ENCODE data around the gene EYA2. TPM values are rescaled to one million over a fixed set of nuclear protein-coding genes. Genes with fewer than 3 reads are reported as not detected.

The EYA2 gene
- total RNA-seq, 1 donor from 2014 or later, result 1.8 TPM

GRCh38 chr20:46983466-46983865 lies 88.8 kb downstream of the EYA2 start:
- no peak overlapping the region for H3K4me3 ChIP-seq
- TF ChIP-seq EZH2 (IDR thresholded peaks at IDR 0.05) (no peak), EZH2phosphoT487 (IDR thresholded peaks at IDR 0.05) (no peak)
- TF ChIP-seq, protein P1, sequence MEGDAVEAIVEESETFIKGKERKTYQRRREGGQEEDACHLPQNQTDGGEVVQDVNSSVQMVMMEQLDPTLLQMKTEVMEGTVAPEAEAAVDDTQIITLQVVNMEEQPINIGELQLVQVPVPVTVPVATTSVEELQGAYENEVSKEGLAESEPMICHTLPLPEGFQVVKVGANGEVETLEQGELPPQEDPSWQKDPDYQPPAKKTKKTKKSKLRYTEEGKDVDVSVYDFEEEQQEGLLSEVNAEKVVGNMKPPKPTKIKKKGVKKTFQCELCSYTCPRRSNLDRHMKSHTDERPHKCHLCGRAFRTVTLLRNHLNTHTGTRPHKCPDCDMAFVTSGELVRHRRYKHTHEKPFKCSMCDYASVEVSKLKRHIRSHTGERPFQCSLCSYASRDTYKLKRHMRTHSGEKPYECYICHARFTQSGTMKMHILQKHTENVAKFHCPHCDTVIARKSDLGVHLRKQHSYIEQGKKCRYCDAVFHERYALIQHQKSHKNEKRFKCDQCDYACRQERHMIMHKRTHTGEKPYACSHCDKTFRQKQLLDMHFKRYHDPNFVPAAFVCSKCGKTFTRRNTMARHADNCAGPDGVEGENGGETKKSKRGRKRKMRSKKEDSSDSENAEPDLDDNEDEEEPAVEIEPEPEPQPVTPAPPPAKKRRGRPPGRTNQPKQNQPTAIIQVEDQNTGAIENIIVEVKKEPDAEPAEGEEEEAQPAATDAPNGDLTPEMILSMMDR (IDR thresholded peaks at IDR 0.05), result no peak
- no peaks in the 10 kb centered on the region for H4K20me1 ChIP-seq (ENCODE audit: low read depth)
- Mint-ChIP-seq H3K27me3 (ENCODE audit: insufficient read depth, low read depth) (peaks cover 2% of the 10 kb centered on the region), H3K27ac (no peak overlapping the region), H3K4me3 (no peak overlapping the region), H3K4me1 (peaks cover 12% of the 10 kb centered on the region), H3K9me3 (peaks cover 16% of the 10 kb centered on the region), H3K36me3 (peaks cover 1% of the 10 kb centered on the region)
- peaks cover 16% of the 10 kb centered on the region for H3K4me1 ChIP-seq
- no peaks in the 10 kb centered on the region for H3K36me3 ChIP-seq
- H3F3A ChIP-seq (ENCODE audit: low read depth), result peaks cover 14% of the 10 kb centered on the region
- no peak overlapping the region for H2AFZ ChIP-seq (replicated peaks)
- no peak overlapping the region for H3K9ac ChIP-seq
- H3K9me3 ChIP-seq (ENCODE audit: low read depth), result peaks cover 5% of the 10 kb centered on the region
- DNase-seq (ENCODE audit: low spot score), result no peak
- no peaks in the 10 kb centered on the region for H3K79me2 ChIP-seq (ENCODE audit: low read depth)
- H3K4me2 ChIP-seq, result no peak overlapping the region
- H3K27ac ChIP-seq, result no peak overlapping the region
- no peaks in the 10 kb centered on the region for H3K27me3 ChIP-seq

GRCh38 chr20:46984405-46984804 lies 89.8 kb downstream of the EYA2 start:
- no peak for DNase-seq (ENCODE audit: low spot score)
- peaks cover 6% of the 10 kb centered on the region for H3K4me1 Mint-ChIP-seq
- H3K4me1 ChIP-seq, result peaks cover 9% of the 10 kb centered on the region
- no peaks in the 10 kb centered on the region for H3K36me3 ChIP-seq
- no peak overlapping the region for H3K27ac ChIP-seq
- H3K79me2 ChIP-seq (ENCODE audit: low read depth), result no peaks in the 10 kb centered on the region
- H3K4me2 ChIP-seq, result no peak overlapping the region
- H3F3A ChIP-seq (ENCODE audit: low read depth), result peaks cover 12% of the 10 kb centered on the region
- H3K4me3 Mint-ChIP-seq, result no peak overlapping the region
- no peak overlapping the region for H2AFZ ChIP-seq (replicated peaks)
- H3K9ac ChIP-seq, result no peak overlapping the region
- H3K36me3 Mint-ChIP-seq, result peaks cover 1% of the 10 kb centered on the region
- no peak overlapping the region for H3K27ac Mint-ChIP-seq
- peaks cover 5% of the 10 kb centered on the region for H3K9me3 ChIP-seq (ENCODE audit: low read depth)
- peaks cover 16% of the 10 kb centered on the region for H3K9me3 Mint-ChIP-seq
- H3K4me3 ChIP-seq, result no peak overlapping the region
- TF ChIP-seq EZH2 (IDR thresholded peaks at IDR 0.05), result no peak
- TF ChIP-seq, protein P1 (IDR thresholded peaks at IDR 0.05), result no peak
- no peaks in the 10 kb centered on the region for H3K27me3 ChIP-seq
- H3K27me3 Mint-ChIP-seq (ENCODE audit: insufficient read depth, low read depth), result peaks cover 2% of the 10 kb centered on the region
- no peaks in the 10 kb centered on the region for H4K20me1 ChIP-seq (ENCODE audit: low read depth)

DNA sequence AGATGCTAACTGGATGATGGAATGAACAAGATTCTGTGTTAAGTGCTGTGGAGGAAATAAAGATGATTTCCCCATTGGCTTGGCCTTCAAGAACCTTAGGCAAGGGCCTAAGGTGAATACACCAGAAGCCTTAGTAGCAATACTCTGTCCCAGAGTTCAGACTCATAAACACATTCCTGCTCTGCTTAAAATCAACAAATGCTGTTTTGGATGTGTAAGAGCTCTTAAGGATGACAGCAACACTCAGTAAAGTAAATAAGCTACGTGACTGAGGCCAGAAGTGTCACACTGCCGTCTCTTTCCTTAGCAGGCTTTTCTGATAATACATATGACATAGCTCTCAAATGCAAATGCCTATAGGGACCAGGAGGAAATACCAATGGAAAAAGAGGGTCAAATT lies 90.6 kb downstream of the EYA2 start:
- H3K9me3 Mint-ChIP-seq, result peaks cover 16% of the 10 kb centered on the region
- Histone ChIP-seq H3K4me1 (peaks cover 9% of the 10 kb centered on the region), H3K79me2 (ENCODE audit: low read depth) (no peaks in the 10 kb centered on the region), H3K9ac (no peak overlapping the region), H2AFZ (replicated peaks) (no peak overlapping the region), H3K27me3 (no peaks in the 10 kb centered on the region), H3K27ac (no peak overlapping the region), H3K9me3 (ENCODE audit: low read depth) (peaks cover 5% of the 10 kb centered on the region), H4K20me1 (ENCODE audit: low read depth) (peaks cover 4% of the 10 kb centered on the region), H3K36me3 (no peaks in the 10 kb centered on the region), H3K4me3 (no peak overlapping the region), H3F3A (ENCODE audit: low read depth) (peaks cover 12% of the 10 kb centered on the region), H3K4me2 (no peak overlapping the region)
- H3K27ac Mint-ChIP-seq, result no peak overlapping the region
- TF ChIP-seq EZH2 (IDR thresholded peaks at IDR 0.05) (no peak), EZH2phosphoT487 (IDR thresholded peaks at IDR 0.05) (no peak)
- TF ChIP-seq, protein P1 (IDR thresholded peaks at IDR 0.05), result no peak
- H3K4me1 Mint-ChIP-seq, result peaks cover 6% of the 10 kb centered on the region
- H3K27me3 Mint-ChIP-seq (ENCODE audit: insufficient read depth, low read depth), result peaks cover 2% of the 10 kb centered on the region
- H3K36me3 Mint-ChIP-seq, result peaks cover 1% of the 10 kb centered on the region
- no peak for DNase-seq (ENCODE audit: low spot score)
- H3K4me3 Mint-ChIP-seq, result no peak overlapping the region
